Calu3 (cell line): ENCODE results near the gene GEMIN4. TPM values are rescaled to one million over a fixed set of nuclear protein-coding genes. Genes with fewer than 3 reads are reported as not detected.
"Not testable (repeated sequence)": the region's sequence is repeated elsewhere in the genome, so short reads cannot be mapped to it uniquely, and the experiment has no call there.

Experiments
- BruUV-seq: library from RNA; stranded (reverse); fragments of 400-500 nt; replicated peaks from 2 replicates; lab custom pipeline; 2021; lab: Mats Ljungman, UMichigan
- CTCF ChIA-PET: fragments of 300-600 bp; sonication (Branson Sonifier 250); formaldehyde crosslinking; loops from one replicate; lab custom pipeline; 2022; ENCODE audit warnings: antibody characterized with exemption; lab: Charles Lee
- DNase-seq: peaks from one replicate; pipeline ENCODE4 v3.0.0; 2022
- H3K27ac Mint-ChIP-seq: one replicate; pipeline ENCODE4 v1.8.0; 2022; ENCODE audit warnings: mixed read lengths; ENCODE audit not compliant: unreplicated experiment
- H3K27me3 Mint-ChIP-seq: one replicate; pipeline ENCODE4 v1.8.0; 2022; ENCODE audit warnings: mixed read lengths; ENCODE audit not compliant: unreplicated experiment
- H3K36me3 Mint-ChIP-seq: one replicate; pipeline ENCODE4 v1.8.0; 2022; ENCODE audit warnings: mild to moderate bottlenecking, moderate library complexity, mixed read lengths; ENCODE audit not compliant: insufficient read depth, unreplicated experiment
- H3K4me1 Mint-ChIP-seq: one replicate; pipeline ENCODE4 v1.8.0; 2022; ENCODE audit warnings: mild to moderate bottlenecking, low read depth, mixed read lengths; ENCODE audit not compliant: unreplicated experiment
- H3K4me3 Mint-ChIP-seq: one replicate; pipeline ENCODE4 v1.8.0; 2022; ENCODE audit warnings: mild to moderate bottlenecking, low read depth, moderate library complexity, mixed read lengths; ENCODE audit not compliant: unreplicated experiment
- H3K9me3 Mint-ChIP-seq: one replicate; pipeline ENCODE4 v1.8.0; 2022; ENCODE audit warnings: low read depth, mixed read lengths; ENCODE audit not compliant: unreplicated experiment
- intact Hi-C: fragments of 100-400 bp; cut with micrococcal nuclease; formaldehyde crosslinking; loops from one replicate; pipeline ENCODE4 v1.10.0; 2022; ENCODE audit not compliant: unreplicated experiment
- total RNA-seq: library from RNA; stranded (reverse); gene quantifications from 2 replicates; pipeline ENCODE4 v1.2.3, GENCODE V29; 2022
- TF ChIP-seq, protein P1 (sequence below): fragments of 200-600 bp; IDR thresholded peaks from one replicate; pipeline ENCODE4 v1.8.0; 2022; ENCODE audit warnings: antibody characterized with exemption; ENCODE audit not compliant: unreplicated experiment

GEMIN4 gene
- total RNA-seq, 1 experiment from 2014 or later, result 31.0 TPM

GRCh38 chr17:700504-701094 is 51.5 kb downstream of the GEMIN4 start:
- no TSS peak for BruUV-seq
- no peak for DNase-seq
- intact Hi-C loops, result loop anchor here (2.0 kb wide), 1 partner anchor 288 kb away; no protein-coding TSS in a partner anchor
- Mint-ChIP-seq H3K36me3 (peaks cover 10% of the 10 kb centered on the region), H3K27ac (no peak overlapping the region), H3K9me3 (no peaks in the 10 kb centered on the region), H3K27me3 (no peaks in the 10 kb centered on the region), H3K4me3 (no peak overlapping the region), H3K4me1 (no peaks in the 10 kb centered on the region)
- TF ChIP-seq, protein P1, sequence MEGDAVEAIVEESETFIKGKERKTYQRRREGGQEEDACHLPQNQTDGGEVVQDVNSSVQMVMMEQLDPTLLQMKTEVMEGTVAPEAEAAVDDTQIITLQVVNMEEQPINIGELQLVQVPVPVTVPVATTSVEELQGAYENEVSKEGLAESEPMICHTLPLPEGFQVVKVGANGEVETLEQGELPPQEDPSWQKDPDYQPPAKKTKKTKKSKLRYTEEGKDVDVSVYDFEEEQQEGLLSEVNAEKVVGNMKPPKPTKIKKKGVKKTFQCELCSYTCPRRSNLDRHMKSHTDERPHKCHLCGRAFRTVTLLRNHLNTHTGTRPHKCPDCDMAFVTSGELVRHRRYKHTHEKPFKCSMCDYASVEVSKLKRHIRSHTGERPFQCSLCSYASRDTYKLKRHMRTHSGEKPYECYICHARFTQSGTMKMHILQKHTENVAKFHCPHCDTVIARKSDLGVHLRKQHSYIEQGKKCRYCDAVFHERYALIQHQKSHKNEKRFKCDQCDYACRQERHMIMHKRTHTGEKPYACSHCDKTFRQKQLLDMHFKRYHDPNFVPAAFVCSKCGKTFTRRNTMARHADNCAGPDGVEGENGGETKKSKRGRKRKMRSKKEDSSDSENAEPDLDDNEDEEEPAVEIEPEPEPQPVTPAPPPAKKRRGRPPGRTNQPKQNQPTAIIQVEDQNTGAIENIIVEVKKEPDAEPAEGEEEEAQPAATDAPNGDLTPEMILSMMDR, result peak; percentile 30
- CTCF ChIA-PET, result interaction anchor here (0.6 to 1.1 kb wide), 5 partner anchors 82 to 315 kb away, joined by 3 to 10 read pairs (median 3); a partner anchor contains a TSS

DNA sequence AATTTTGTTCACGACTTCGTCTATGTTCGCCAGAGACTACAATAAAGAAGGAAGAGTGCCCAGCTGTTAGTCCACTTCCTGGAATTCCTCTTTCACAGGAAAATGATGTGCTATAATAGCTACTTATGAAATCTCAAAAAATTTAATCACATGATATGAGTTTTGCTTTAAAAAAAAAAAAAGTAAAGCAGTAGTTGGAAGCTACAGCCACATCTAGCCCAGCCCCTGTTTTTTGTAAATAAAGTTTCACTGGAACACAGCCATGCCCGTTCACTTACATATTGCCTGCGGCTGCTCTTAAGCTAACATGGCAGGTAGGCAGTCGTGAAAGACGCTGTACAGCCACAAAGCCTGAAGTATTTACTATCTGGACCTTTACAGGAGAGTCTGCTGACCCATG is 52.7 kb downstream of the GEMIN4 start:
- H3K27ac Mint-ChIP-seq, result no peak overlapping the region
- H3K9me3 Mint-ChIP-seq, result no peaks in the 10 kb centered on the region
- H3K4me1 Mint-ChIP-seq, result no peaks in the 10 kb centered on the region
- intact Hi-C loops, result no loop called here
- TF ChIP-seq, protein P1, result no peak
- no peak for DNase-seq
- H3K4me3 Mint-ChIP-seq, result no peak overlapping the region
- H3K27me3 Mint-ChIP-seq, result no peaks in the 10 kb centered on the region
- peaks cover 19% of the 10 kb centered on the region for H3K36me3 Mint-ChIP-seq
- no TSS peak for BruUV-seq
- CTCF ChIA-PET, result no interaction called here

GRCh38 chr17:698096-698495 is 54.0 kb downstream of the GEMIN4 start:
- BruUV-seq, H3K9me3 Mint-ChIP-seq, H3K4me3 Mint-ChIP-seq, intact Hi-C loops, H3K4me1 Mint-ChIP-seq, H3K27ac Mint-ChIP-seq, H3K27me3 Mint-ChIP-seq, DNase-seq: not testable (repeated sequence)
- CTCF ChIA-PET, result interaction anchor here (0.6 to 0.7 kb wide), 2 partner anchors 15 to 62 kb away, joined by 4 to 6 read pairs; no protein-coding TSS in a partner anchor
- peaks cover 19% of the 10 kb centered on the region for H3K36me3 Mint-ChIP-seq

GRCh38 chr17:697682-698081 is 54.4 kb downstream of the GEMIN4 start:
- no TSS peak for BruUV-seq
- intact Hi-C loops, result no loop called here
- H3K36me3 Mint-ChIP-seq, result peaks cover 19% of the 10 kb centered on the region
- TF ChIP-seq, protein P1, result no peak
- CTCF ChIA-PET, result no interaction called here
- no peak overlapping the region for H3K4me3 Mint-ChIP-seq
- no peak for DNase-seq
- H3K4me1 Mint-ChIP-seq, result no peaks in the 10 kb centered on the region
- no peak overlapping the region for H3K27ac Mint-ChIP-seq
- H3K9me3 Mint-ChIP-seq, result no peaks in the 10 kb centered on the region
- H3K27me3 Mint-ChIP-seq, result no peaks in the 10 kb centered on the region

DNA sequence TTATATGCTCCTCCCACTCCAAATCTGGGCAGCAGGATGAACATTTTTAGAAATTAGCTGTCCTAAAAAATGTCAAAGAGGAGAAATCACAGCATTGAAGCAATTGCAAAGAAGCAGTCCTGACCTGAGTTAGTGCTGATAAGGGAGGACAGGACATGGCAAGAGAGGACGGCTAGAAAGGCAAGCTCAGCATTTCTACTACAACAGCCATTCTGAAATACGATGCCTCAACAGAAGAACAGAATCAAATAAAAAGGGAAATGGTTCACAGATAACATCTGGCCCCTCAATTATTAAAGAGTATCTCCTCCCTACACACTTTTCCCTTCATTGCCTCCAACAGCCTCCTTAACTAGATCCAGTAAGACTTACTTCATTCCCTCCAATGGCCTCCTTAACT is 55.7 kb downstream of the GEMIN4 start:
- Mint-ChIP-seq H3K27ac (no peak overlapping the region), H3K36me3 (peaks cover 24% of the 10 kb centered on the region)
- CTCF ChIA-PET, result no interaction called here

More for the DNA sequence above, 55.7 kb downstream of the GEMIN4 start:
- Mint-ChIP-seq H3K27me3 (no peaks in the 10 kb centered on the region), H3K4me1 (no peaks in the 10 kb centered on the region), H3K9me3 (no peaks in the 10 kb centered on the region), H3K4me3 (no peak overlapping the region)
- no TSS peak for BruUV-seq
- TF ChIP-seq, protein P1, result no peak
- intact Hi-C loops, result no loop called here
- no peak for DNase-seq
